K562 (cell line): ENCODE results near the gene ITPRIPL1. TPM values are rescaled to one million over a fixed set of nuclear protein-coding genes. Genes with fewer than 3 reads are reported as not detected.

Experiments
- ATAC-seq: fragments of 200-7000 bp; cut with Tn5 transposase; 3 replicates; pipeline ENCODE4 v1.9.1; 2020; ENCODE audit warnings: moderate library complexity
- BruUV-seq: library from RNA; stranded (reverse); fragments of 400-500 nt; replicated peaks from 2 replicates; lab custom pipeline; 2021; lab: Mats Ljungman, UMichigan
- CTCF ChIA-PET: fragments of 300-600 bp; formaldehyde crosslinking; extraction: SDS; loops from one replicate; lab custom pipeline; 2021; ENCODE audit warnings: low intra/inter-chr PET ratio; lab: Yijun Ruan, JAX
- POLR2A ChIA-PET: fragments of 300-600, 350-650 bp; sonication (Branson Sonifier 250); formaldehyde crosslinking; extraction: SDS; loops from one replicate; lab custom pipeline; 2021; ENCODE audit warnings: antibody characterized with exemption, inconsistent platforms; lab: Yijun Ruan, JAX
- DNase-seq, 4 experiments: peaks; one replicate each; pipeline versions ENCODE4 v3.0.0 to v3.0.0-alpha.2; 2011 to 2018; ENCODE audit warnings: low spot score in 3 of 4, mixed read lengths in 3 of 4; ENCODE audit errors: extremely low read depth in 1 of 4
- FAIRE-seq: peaks from 2 replicates; lab custom pipeline; 2011; peaks lifted over from hg19 to GRCh38; lab: Jason Lieb, UNC
- H2AFZ ChIP-seq: 2 replicates; pipeline ENCODE4 v1.6.0; 2011; ENCODE audit warnings: low read depth, low read length, control low read depth, inconsistent platforms
- H3K27ac ChIP-seq: fragments of 200-600 bp; 3 replicates; pipeline ENCODE4 v1.8.0; 2011; ENCODE audit warnings: low read depth, mild to moderate bottlenecking, control low read depth, inconsistent platforms, low read length, moderate library complexity, mixed read lengths; ENCODE audit errors: extremely low read depth
- H3K27me3 ChIP-seq, 2 experiments: fragments of 300-600 bp in 1 of 2; 2 replicates in 1 of 2; 3 replicates in 1 of 2; pipeline versions ENCODE4 v1.6.0 to v1.8.0; 2011; ENCODE audit warnings: inconsistent platforms in 2 of 2, low read length in 2 of 2, mild to moderate bottlenecking in 1 of 2, mixed read lengths in 1 of 2, moderate library complexity in 1 of 2; ENCODE audit not compliant: control insufficient read depth in 2 of 2, insufficient read depth in 2 of 2
- H3K36me3 ChIP-seq: fragments of 300-600 bp; 3 replicates; pipeline ENCODE4 v1.8.0; 2011; ENCODE audit warnings: mild to moderate bottlenecking, low read length, inconsistent platforms; ENCODE audit not compliant: control insufficient read depth, insufficient read depth
- H3K4me1 ChIP-seq, 2 experiments: fragments of 200-600 bp in 1 of 2; replicated peaks in 1 of 2; 2 replicates in 1 of 2; 3 replicates in 1 of 2; pipeline versions ENCODE4 v1.5.1 to v1.8.0; 2011; ENCODE audit warnings: inconsistent platforms in 2 of 2, low read length in 2 of 2, mild to moderate bottlenecking in 1 of 2, mixed read lengths in 1 of 2, moderate library complexity in 1 of 2; ENCODE audit not compliant: control insufficient read depth in 2 of 2, insufficient read depth in 2 of 2
- H3K4me2 ChIP-seq: 2 replicates; pipeline ENCODE4 v1.6.1; 2011; ENCODE audit warnings: low read length, control low read depth, inconsistent platforms, mixed read lengths; ENCODE audit not compliant: insufficient read depth
- H3K4me3 ChIP-seq: fragments of 200-600 bp; sonication (generic), shearing (Covaris generic); 2 replicates; pipeline ENCODE4 v1.5.1; 2016; ENCODE audit warnings: control low read depth, inconsistent platforms
- H3K79me2 ChIP-seq: fragments of 200-600 bp; 3 replicates; pipeline ENCODE4 v1.8.0; 2011; ENCODE audit warnings: low read length, inconsistent platforms; ENCODE audit not compliant: control insufficient read depth, insufficient read depth
- H3K9ac ChIP-seq, 2 experiments: 2 replicates each; pipeline versions ENCODE4 v1.6.0 to v1.6.1; 2011; ENCODE audit warnings: low read depth in 2 of 2, low read length in 2 of 2, control low read depth in 1 of 2, inconsistent platforms in 1 of 2, mild to moderate bottlenecking in 1 of 2, mixed read lengths in 1 of 2; ENCODE audit not compliant: insufficient read depth in 1 of 2
- H3K9me1 ChIP-seq: one replicate; pipeline ENCODE4 v1.6.0; 2011; ENCODE audit warnings: inconsistent platforms, mild to moderate bottlenecking, low read length, moderate library complexity; ENCODE audit not compliant: control insufficient read depth, insufficient read depth
- H3K9me3 ChIP-seq: replicated peaks from 2 replicates; pipeline ENCODE4 v1.5.1; 2011; ENCODE audit warnings: low read depth, low read length, inconsistent platforms; ENCODE audit not compliant: control insufficient read depth, insufficient read depth
- H4K20me1 ChIP-seq: replicated peaks from 2 replicates; pipeline ENCODE4 v1.6.1; 2011; ENCODE audit warnings: low read length, inconsistent platforms, mixed read lengths; ENCODE audit not compliant: control insufficient read depth, insufficient read depth
- ARID1B ChIP-seq: fragments of 450-650 bp; IDR thresholded peaks from 2 replicates; pipeline ENCODE4 v1.6.1; 2016; ENCODE audit warnings: antibody characterized with exemption, mild to moderate bottlenecking, inconsistent platforms
- ATF3 ChIP-seq, 2 experiments: fragments of 450-650 bp in 1 of 2; sonication (generic) in 1 of 2; formaldehyde crosslinking in 1 of 2; IDR thresholded peaks in 1 of 2; conservative IDR thresholded peaks in 1 of 2; 2 replicates each; pipeline versions ENCODE4 v1.6.1 to v1.8.1; 2016 to 2023; ENCODE audit warnings: mild to moderate bottlenecking in 2 of 2, moderate library complexity in 2 of 2, inconsistent platforms in 1 of 2, missing genetic modification reagents in 1 of 2
- ATF4 ChIP-seq: fragments of 450-650 bp; formaldehyde crosslinking; IDR thresholded peaks from 2 replicates; pipeline ENCODE4 v1.4.0; 2022; ENCODE audit warnings: mild to moderate bottlenecking, moderate library complexity
- CBFA2T3 ChIP-seq: fragments of 450-650 bp; IDR thresholded peaks from 2 replicates; pipeline ENCODE4 v1.6.1; 2017
- CTBP1 ChIP-seq: fragments of 450-650 bp; IDR thresholded peaks from 2 replicates; pipeline ENCODE4 v1.6.1; 2016; ENCODE audit warnings: borderline replicate concordance
- FOXJ2 ChIP-seq: fragments of 200-800 bp; sonication (Bioruptor generic); IDR thresholded peaks from 2 replicates; pipeline ENCODE4 v1.6.1; 2016; ENCODE audit warnings: missing genetic modification characterization, missing compliant biosample characterization
- HMBOX1 ChIP-seq: sonication (generic); IDR thresholded peaks from 2 replicates; pipeline ENCODE4 v1.6.1; 2016
- KDM4B ChIP-seq, 2 experiments: fragments of 450-650 bp in 1 of 2; sonication (generic) in 1 of 2; IDR thresholded peaks; 2 replicates each; pipeline ENCODE4 v1.6.1; 2016 to 2017; ENCODE audit warnings: borderline replicate concordance in 2 of 2, antibody characterized with exemption in 1 of 2, low read depth in 1 of 2, mild to moderate bottlenecking in 1 of 2
- MNT ChIP-seq, 2 experiments: fragments of 450-650 bp; conservative IDR thresholded peaks; 2 replicates each; pipeline ENCODE4 v1.6.1; 2017; ENCODE audit warnings: mild to moderate bottlenecking in 2 of 2, moderate library complexity in 2 of 2
- RCOR1 ChIP-seq, 2 experiments: IDR thresholded peaks; 2 replicates each; pipeline ENCODE4 v1.6.1; 2012; ENCODE audit warnings: low read depth in 2 of 2, low read length in 2 of 2, borderline replicate concordance in 1 of 2, improper control_type of control experiment in 1 of 2
- SMARCC2 ChIP-seq: fragments of 450-650 bp; IDR thresholded peaks from 2 replicates; pipeline ENCODE4 v1.6.1; 2017; ENCODE audit warnings: antibody characterized with exemption, moderate library complexity, mild to moderate bottlenecking, low read depth
- SOX6 ChIP-seq: fragments of 450-650 bp; IDR thresholded peaks from 2 replicates; pipeline ENCODE4 v1.6.1; 2014; ENCODE audit warnings: mild to moderate bottlenecking
- TEAD4 ChIP-seq, 2 experiments: sonication (generic) in 1 of 2; formaldehyde crosslinking in 1 of 2; IDR thresholded peaks; 2 replicates each; pipeline versions ENCODE4 v1.6.1 to v1.8.0; 2012 to 2022; ENCODE audit warnings: borderline replicate concordance in 1 of 2, inconsistent platforms in 1 of 2, low read length in 1 of 2, mild to moderate bottlenecking in 1 of 2, missing genetic modification reagents in 1 of 2
- TRIM28 ChIP-seq: fragments of 450-650 bp; IDR thresholded peaks from 2 replicates; pipeline ENCODE4 v1.6.1; 2017
- ZC3H11A ChIP-seq: IDR thresholded peaks from 2 replicates; pipeline ENCODE4 v1.6.1; 2012; ENCODE audit warnings: low read depth, low read length, improper control_type of control experiment
- WGBS: fragments of 100-300 bp; shearing (Covaris generic); methylation state at CpG from one replicate; pipeline ENCODE4 v1.1.6; 2016; ENCODE audit warnings: low coverage, mixed read lengths; ENCODE audit not compliant: insufficient coverage; ENCODE audit errors: missing lambda C conversion rate; 5-methylcytosine and 5-hydroxymethylcytosine counted together
- in situ Hi-C: fragments of 300-500 bp; cut with MboI; formaldehyde crosslinking; loops from 4 replicates; pipeline ENCODE4 v1.15.0; 2018; ENCODE audit warnings: inconsistent platforms, mixed read lengths
- intact Hi-C: fragments of 100-400 bp; cut with micrococcal nuclease; formaldehyde crosslinking; loops from 2 replicates; pipeline ENCODE4 v1.14.2; 2022
- polyA plus RNA-seq, 8 experiments: library from polyadenylated mRNA; depleted of rRNA in 4 of 8; stranded (reverse) in 5 of 8; unstranded in 3 of 8; fragments of >200 nt; fragmentation: Nextera tagmentation in 2 of 8; fragmentation: Illumina TruSeq in 1 of 8; extraction: Ambion mirVana in 2 of 8; extraction: Trizol in 1 of 8; gene quantifications; 2 replicates each; pipeline versions ENCODE4 v1.2.1 to v1.2.3, GENCODE V29; 2011 to 2014; ENCODE audit warnings: inconsistent platforms in 1 of 8, missing spikeins in 1 of 8
- total RNA-seq, 7 experiments: library from RNA; depleted of rRNA in 6 of 7; stranded (reverse); fragments of >200 nt in 6 of 7; fragmentation: Illumina TruSeq in 2 of 7; extraction: Trizol in 2 of 7; gene quantifications; 2 replicates each; pipeline versions ENCODE4 v1.2.1 to v1.2.3, GENCODE V29; 2011 to 2021; ENCODE audit warnings: low replicate concordance in 1 of 7

ITPRIPL1 gene
- total and polyA plus RNA-seq, 9 of the 15 experiments (the other 6 are each of a cell fraction or from before 2014, with no cell fraction given), result 0.99 to 9.0 (median 6.4) TPM

- no peak for TF ChIP-seq SMARCC2
These were observed 16.5 kb downstream of the ITPRIPL1 start (continued) for GRCh38 chr2:96341641-96342040.

- CTCF ChIA-PET, result no interaction called here
- WGBS, result 46% methylated on average over 6 of the region's 6 CpGs
- no peaks in the 10 kb centered on the region for H3K27me3 ChIP-seq
- DNase-seq, result peak in 1 of 4 experiments; percentile 44
- peak overlapping the region; percentile 23; the same call in 1 of the 3 replicates for H3K27ac ChIP-seq
- peaks cover 79% of the 10 kb centered on the region for H3K36me3 ChIP-seq
- H3K9me1 ChIP-seq, result no peaks in the 10 kb centered on the region
- H3K4me3 ChIP-seq, result no peak overlapping the region
- no peak overlapping the region for H3K9ac ChIP-seq
- no peak overlapping the region; the same call in 1 of the 2 replicates for H2AFZ ChIP-seq
- BruUV-seq, result no TSS peak
- peaks cover 5% of the 10 kb centered on the region for H4K20me1 ChIP-seq
- peak; percentile 70 for FAIRE-seq
- H3K79me2 ChIP-seq, result peaks cover 58% of the 10 kb centered on the region
- intact Hi-C loops, result no loop called here
- peak overlapping the region; percentile 9; the same call in 1 of the 2 replicates for H3K4me2 ChIP-seq
- peak; percentile 28; the same call in 1 of the 3 replicates for ATAC-seq
- POLR2A ChIA-PET, result interaction anchor here (0.8 kb wide), 1 partner anchor 9 kb away, joined by 3 read pairs; no protein-coding TSS in a partner anchor
- no peaks in the 10 kb centered on the region for H3K9me3 ChIP-seq
- H3K4me1 ChIP-seq, result peaks cover 13 to 27% of the 10 kb centered on the region in 2 experiments
- in situ Hi-C loops, result no loop called here
- TF ChIP-seq TRIM28 (no peak), ATF4 (CRISPR knock-in tag) (no peak), MNT (conservative IDR thresholded peaks at IDR 0.05) (no peak; a peak in 1 of 4 replicates), ARID1B (peak; percentile 76), HMBOX1 (peak; percentile 32; the same call in 1 of the 2 replicates), KDM4B (IDR thresholded peaks at IDR 0.05; ENCODE audit: borderline replicate concordance in 2 of 2, low read depth in 1 of 2) (no peak), ATF3 (IDR thresholded peaks at IDR 0.05) (peak; percentile 82), ATF3 (CRISPR knock-in tag; conservative IDR thresholded peaks at IDR 0.05) (no peak), CBFA2T3 (peak; percentile 42; the same call in 1 of the 2 replicates), CTBP1 (peak; percentile 50; the same call in 1 of the 2 replicates), FOXJ2 (tag) (peak; percentile 81), TEAD4 (IDR thresholded peaks at IDR 0.05; ENCODE audit: low read length) (0 out of 2 replicates have a peak, but pooled peaks have one; percentile 25), TEAD4 (CRISPR knock-in tag; IDR thresholded peaks at IDR 0.05; ENCODE audit: borderline replicate concordance) (no peak), SOX6 (peak; percentile 76), ZC3H11A (no peak), RCOR1 (IDR thresholded peaks at IDR 0.05; ENCODE audit: borderline replicate concordance in 1 of 2, low read depth in 2 of 2, low read length in 2 of 2) (peak in 1 of 2 experiments; percentile 70; a peak in 2 of 4 replicates)
These were observed 17.0 kb downstream of the ITPRIPL1 start for GRCh38 chr2:96342085-96342484.
